NCI-H128 (cell line): ENCODE results near the gene IFTAP.

Experiments
- DNase-seq: peaks from one replicate; lab custom pipeline; 2025; ENCODE audit not compliant: unreplicated experiment; lab: John Stamatoyannopoulos, UW

IFTAP gene

GRCh38 chr11:36596880-36597279, 2.6 kb downstream of the IFTAP start:
- no peak for DNase-seq

DNA sequence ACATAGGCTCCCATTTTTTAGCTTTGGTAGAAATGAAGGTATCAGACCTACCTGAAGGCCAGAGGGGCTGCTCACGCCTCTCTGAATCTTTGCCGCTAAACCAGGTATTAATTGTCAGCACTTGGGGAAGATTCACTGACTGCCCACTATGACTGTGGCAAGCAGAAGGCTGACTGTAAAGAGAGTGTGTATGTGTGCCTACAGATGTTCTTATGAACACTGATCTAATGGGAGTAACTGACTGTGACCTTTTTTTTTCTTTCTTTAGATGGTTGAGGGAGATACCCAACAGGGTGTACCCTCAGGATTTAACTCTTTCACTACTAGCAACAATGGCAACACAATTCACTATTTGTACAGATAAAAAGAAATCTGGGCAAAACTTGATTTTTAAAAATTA, 3.7 kb downstream of the IFTAP start, which contains the start of gene RAG2:
Gene RAG2, minus strand, starts transcription at position 186 of the 400 bp plus-strand sequence. CDS start 4,068 bp downstream, outside the sequence.
- no peak for DNase-seq

- no peak for DNase-seq
Observed at GRCh38 chr11:36600180-36600579, 5.9 kb downstream of the IFTAP start.

DNA sequence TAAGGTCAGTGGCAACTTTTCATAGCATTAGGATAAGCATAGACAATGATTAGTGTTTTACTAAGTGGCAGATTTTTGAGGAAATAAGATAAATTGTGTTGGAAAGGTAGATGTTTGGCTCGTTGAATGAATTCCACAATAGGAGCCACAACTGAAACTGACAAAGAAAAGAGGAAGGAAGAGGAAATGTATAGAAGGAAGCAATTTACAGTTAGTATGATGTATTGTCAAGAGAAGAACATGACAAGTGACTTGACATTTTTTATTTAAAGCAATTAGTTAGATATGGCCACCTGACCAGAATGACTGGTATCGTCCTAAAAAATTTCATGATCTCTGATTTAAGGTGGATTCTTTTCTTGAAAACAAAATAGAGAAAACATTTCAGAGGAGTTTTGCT, 6.9 kb downstream of the IFTAP start:
- no peak for DNase-seq

DNA sequence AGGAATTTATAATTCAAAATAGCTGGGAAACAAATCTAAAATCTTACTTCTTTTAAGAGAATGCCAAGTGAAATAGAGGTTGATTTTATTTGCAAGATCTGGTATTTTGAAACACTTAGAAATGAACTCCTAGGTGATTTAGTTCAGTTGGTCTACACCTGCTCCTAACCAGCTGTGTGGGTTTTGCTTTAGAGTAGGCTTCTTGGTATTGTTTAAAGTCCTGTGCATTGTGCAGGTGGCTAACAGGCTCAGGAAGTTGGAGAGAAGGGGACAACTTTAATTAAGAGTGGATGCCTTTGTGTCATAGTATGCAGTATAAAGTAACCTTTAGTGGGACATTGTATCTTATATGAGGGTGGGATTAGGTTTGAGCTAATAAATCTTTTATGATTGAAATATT, 7.8 kb downstream of the IFTAP start:
- no peak for DNase-seq

DNA sequence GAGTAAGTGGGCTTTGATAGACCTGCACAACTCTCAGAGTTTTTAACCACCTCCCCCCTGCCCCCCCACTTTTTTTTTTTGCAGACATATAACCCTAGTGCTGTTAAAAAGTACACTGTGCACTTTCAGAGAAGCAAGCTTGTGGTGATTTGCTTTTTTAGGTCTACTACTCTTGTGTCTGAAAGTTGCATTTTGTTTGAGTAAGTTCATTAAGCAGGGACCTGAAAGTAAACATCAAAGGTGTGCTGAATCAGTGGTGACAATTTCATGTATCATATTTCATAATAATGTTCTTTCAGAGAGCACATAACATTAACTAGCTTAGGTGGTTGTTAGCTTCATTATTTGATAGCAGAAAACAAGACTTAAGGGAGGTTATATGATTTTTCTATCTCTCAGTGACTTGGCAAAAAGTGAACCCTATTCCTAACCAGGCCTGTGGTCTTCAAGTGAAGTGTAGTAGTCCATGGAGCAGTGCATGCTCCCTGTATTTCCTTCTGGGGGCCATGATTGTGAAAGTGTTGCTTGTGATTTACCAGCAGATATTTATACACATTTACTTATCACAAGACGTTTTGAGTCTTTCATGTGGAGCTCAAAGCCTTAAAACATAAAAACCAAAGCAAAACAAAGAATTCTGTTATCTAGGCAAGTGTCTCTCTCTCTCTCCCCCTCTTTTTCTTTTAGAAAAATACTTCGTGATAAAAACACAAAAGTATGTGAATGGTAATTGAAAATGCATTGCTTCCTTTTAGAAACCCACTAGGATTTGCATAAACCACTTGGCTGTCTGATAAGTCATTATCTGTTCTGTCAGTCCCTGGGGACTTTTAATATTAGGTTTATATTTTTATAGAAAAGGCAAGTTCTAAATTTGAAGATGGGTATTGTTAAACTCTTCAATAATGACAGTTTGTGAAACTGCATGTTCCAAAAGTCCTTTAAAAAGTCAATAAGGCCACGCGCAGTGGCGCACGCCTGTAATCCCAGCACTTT, 11.2 kb downstream of the IFTAP start:
- DNase-seq, result no peak

- DNase-seq, result no peak
Observed at GRCh38 chr11:36608491-36609199, 14.3 kb downstream of the IFTAP start.

- no peak for DNase-seq
Observed at GRCh38 chr11:36609383-36609782, 15.1 kb downstream of the IFTAP start.

DNA sequence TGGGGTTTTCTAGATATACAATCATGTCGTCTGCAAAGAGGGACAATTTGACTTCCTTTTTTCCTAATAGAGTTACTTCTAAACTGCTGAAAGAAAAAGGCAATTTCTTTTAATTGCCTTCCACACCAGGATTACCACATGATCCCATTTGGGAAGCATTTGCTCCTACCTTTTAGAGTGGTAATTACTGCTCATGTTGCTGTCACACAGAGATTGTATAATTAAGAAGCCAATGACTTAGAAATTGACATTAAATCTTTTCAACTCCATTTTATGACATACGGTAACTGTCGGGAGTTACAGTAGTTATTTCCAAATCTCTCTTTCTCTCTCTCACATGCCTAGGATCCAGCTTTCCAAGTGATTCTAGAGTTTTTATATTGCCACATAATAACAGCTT, 21.5 kb downstream of the IFTAP start:
- no peak for DNase-seq

- no peak for DNase-seq
Observed at GRCh38 chr11:36617543-36618362, 23.5 kb downstream of the IFTAP start.

GRCh38 chr11:36618363-36619047, 24.2 kb downstream of the IFTAP start:
- DNase-seq, result no peak

DNA sequence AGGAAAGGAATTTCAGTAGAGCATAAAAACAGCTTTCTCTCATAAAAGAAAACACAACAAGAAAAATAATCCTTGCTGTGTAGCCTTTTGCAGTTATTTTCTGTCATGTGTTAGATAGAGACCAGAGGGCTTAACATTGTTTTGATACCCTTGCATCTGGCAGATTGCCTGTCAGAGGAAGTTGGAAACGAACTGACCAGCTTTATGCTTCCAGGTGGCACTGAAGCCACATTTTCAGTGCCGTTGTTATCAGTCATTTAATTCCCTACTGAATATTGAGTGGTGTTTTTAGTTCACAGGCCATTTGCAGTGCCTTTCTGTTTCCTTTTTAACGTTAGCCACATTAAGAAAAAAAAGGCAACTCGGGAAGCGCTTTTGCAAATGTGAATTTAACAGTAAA, 25.2 kb downstream of the IFTAP start:
- no peak for DNase-seq

- no peak for DNase-seq
Observed at GRCh38 chr11:36620246-36620645, 25.9 kb downstream of the IFTAP start.

DNA sequence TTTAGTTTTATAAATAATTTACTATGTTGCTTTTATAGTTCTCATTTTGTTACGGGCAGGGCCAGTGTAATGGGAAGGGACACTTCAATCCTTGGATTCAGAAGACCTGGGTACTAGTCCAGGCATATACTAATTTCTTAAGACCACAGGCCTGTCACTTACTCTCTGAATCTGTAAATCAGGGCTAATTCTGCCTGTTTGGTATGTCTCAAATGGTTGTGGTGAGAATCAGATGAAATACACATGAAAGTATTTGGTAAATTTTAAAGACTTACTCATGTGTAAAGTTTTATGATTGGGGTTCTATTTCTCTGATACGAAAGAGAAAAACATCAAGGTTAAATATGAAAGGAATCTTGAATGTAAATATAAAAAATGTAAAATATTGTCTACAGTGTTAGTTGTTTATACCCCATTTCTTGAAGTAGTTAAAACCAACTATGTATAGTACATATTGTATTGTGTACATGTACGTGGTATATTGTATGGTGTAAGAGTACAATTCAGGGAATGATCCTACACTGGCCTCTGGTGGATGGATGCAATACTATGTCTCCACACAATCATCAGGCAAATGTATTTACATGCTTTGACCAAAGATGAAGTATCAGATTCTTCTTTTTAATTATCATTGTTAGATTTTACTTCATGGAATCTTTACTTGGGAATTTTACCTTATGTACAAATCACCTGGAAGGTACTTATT, 28.3 kb downstream of the IFTAP start:
- no peak for DNase-seq

- no peak for DNase-seq
Observed at GRCh38 chr11:36623494-36623893, 29.2 kb downstream of the IFTAP start.

GRCh38 chr11:36627006-36627405, 32.7 kb downstream of the IFTAP start:
- no peak for DNase-seq

DNA sequence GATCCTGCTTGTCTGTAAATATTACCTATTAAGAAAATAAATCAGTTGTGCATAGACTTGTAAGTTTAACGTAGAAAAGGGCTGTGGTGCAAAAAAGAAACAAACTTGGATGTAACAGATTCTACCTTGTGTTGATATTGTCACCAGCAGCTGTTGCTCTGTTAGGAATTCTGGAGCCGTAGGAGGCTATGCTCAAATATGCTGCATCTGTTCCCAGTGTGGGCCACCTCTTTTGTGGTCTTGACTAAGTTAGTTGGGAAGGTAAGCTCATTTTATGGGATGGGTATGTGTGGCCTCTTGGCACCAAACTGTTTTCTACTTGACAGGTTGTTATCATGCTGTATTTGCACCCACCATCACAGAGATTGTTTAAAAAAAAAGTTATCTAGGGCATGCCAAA, 33.2 kb downstream of the IFTAP start:
- no peak for DNase-seq

- DNase-seq, result no peak
Observed at GRCh38 chr11:36628141-36628540, 33.8 kb downstream of the IFTAP start.

DNA sequence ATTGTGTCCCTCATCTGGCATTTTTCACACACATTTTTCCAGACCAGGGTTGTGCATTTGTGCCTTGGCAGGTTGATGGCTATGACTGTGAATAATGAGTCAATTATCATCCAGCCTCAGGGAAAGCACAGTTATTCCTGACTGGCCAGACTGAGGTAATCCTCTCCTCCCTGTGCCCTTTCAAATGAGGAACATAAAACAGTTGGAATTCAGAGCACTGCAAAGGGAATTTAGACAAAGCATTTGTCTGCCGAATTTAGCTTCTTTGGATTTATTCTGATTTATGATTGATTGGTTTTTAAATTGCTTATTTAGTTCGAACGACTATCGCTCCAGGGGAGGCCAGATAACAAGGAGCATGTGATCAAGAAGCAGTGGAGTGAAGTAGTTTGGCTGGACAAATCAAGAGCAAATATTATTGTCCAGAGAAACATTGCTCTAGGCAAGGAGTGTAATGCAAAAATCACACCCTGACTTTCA, 34.5 kb downstream of the IFTAP start:
- no peak for DNase-seq

- no peak for DNase-seq
Observed at GRCh38 chr11:36631774-36632173, 37.5 kb downstream of the IFTAP start.
